Measurements from ENCODE around the gene CARHSP1.

DNA sequence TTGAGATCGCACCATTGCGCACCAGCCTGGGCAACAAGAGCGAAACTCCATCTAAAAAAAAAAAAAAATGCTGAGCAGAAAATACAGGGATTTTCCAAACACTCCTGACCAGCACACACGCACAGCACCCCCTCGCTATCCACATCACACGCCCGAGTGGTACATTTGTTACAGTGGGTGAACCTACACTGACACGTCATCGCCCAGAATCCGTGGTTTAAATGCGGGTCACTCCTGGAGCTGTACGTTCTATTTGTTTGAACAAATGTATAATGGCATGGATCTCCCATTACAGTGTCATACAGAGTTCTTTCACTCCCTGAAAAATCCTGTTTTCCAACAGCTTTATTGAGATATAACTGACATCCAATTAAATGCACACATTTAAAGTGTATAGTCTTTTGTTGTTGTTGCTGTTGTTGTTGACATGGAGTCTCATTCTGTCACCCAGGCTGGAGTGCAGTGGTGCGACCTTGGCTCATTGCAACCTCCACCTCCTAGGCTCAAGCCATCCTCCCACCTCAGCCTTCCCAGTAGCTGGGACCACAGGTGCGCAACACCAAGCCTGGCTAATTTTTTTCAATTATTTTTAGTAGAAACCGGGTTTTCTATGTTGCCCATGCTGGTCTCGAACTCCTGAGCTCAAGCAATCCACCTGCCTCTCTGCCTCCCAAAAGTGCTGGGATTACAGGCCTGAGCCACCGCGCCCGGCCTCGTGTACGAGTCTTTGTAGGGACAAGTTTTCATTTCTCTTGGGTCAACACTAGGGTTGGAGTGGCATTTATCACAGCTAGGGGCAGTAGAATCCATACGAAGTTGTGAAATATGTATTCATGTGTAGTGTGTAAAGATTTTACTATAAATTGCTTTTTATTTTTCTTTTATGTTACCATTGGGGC lies 4.4 kb upstream of the CARHSP1 start:
- TF ChIP-seq POLR2A (IDR thresholded peaks at IDR 0.05): no peak
- TF ChIP-seq, protein P1, sequence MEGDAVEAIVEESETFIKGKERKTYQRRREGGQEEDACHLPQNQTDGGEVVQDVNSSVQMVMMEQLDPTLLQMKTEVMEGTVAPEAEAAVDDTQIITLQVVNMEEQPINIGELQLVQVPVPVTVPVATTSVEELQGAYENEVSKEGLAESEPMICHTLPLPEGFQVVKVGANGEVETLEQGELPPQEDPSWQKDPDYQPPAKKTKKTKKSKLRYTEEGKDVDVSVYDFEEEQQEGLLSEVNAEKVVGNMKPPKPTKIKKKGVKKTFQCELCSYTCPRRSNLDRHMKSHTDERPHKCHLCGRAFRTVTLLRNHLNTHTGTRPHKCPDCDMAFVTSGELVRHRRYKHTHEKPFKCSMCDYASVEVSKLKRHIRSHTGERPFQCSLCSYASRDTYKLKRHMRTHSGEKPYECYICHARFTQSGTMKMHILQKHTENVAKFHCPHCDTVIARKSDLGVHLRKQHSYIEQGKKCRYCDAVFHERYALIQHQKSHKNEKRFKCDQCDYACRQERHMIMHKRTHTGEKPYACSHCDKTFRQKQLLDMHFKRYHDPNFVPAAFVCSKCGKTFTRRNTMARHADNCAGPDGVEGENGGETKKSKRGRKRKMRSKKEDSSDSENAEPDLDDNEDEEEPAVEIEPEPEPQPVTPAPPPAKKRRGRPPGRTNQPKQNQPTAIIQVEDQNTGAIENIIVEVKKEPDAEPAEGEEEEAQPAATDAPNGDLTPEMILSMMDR (IDR thresholded peaks at IDR 0.05): no peak
